ENCODE measurements around the gene LMOD2.

Gene LMOD2

GRCh38 chr7:123640583-123640982 lies 15.1 kb upstream of the LMOD2 start:
- DNase-seq, result no peak

GRCh38 chr7:123641901-123642300 lies 13.8 kb upstream of the LMOD2 start:
- no peak for DNase-seq

DNA sequence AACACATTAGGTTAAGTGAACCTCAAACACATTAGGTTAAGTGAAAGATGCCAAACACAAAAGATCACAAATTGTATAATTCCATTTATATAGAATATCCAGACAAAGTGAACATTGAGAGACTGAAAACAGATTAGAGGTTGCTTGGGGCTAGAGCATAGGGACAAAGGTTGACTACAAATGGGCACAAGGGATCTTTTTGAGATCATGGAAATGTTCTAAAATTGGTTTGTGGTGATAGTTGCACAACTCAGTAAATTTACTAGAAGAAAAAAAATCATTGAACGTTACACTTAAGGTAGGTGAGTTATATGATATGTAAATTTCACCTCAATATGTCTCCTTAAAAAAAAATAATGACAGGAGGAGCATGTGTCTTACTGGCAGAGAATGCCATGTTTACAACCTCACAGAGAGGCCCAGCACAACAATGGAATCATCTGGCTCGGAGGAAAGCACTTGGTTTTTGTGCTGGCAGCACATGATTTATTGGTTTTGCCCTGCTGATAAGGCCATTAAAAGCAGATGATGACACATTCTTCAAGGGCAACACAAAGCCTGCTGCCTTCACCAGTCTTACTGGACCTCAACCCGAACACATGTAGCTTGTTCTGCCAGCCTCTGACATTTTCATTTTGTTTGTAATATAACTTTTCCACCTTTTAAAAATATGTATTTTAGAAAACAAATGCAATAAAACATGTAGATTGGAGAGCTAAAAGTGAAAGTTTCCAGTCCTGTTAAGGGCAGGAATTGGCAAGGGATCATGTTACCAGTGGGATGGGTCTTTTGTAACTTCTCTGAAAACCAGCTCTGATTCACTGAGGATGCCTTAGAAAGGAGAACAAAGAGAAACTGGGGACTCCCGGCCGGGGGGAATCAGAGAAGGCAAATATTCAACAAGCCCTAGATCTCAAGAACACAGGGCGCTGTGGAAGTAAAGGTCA lies 11.9 kb upstream of the LMOD2 start:
- no peak for DNase-seq

- DNase-seq, result no peak
Observed at GRCh38 chr7:123645516-123645915, 10.2 kb upstream of the LMOD2 start.

- DNase-seq, result no peak
Observed at GRCh38 chr7:123647106-123647730, 8.4 kb upstream of the LMOD2 start.

DNA sequence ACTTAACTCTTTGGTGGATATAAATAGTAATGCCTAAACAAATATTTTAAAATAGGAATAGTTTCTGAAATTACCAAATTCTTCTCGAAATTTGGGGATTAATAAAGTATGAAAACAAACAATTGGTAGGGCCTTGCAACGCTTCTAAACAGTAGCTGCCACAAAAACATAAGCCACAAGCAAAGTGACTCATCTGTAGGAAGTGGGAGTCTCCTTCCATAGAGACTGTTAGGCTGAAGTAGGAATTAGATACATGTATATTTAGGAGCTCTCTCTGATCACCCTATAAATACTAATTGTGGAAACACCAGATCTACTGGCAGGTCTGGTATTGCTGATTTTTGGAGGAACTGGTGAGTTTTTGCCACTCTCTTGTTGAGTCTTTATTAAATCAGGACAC lies 5.7 kb upstream of the LMOD2 start:
- no peak for DNase-seq

DNA sequence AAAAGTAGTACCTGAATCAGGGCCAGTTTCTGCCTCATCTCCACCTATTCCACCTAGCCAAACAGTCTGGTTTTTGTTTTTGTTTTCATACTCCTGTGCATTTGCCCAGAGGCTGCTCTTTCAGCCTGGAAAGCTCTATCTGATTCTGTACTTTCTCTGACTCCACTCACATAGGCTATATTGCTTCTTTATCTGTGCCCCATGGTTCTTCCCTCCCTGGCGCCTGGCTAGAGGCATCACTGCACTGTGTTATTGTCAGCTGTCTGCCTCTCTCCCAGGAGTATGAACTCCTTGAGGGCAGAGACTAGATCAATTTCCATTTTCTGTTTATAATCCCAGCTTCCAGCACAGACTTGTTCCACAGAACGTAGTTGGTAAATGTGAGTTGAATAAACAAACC lies 5.1 kb upstream of the LMOD2 start:
- DNase-seq, result no peak

DNA sequence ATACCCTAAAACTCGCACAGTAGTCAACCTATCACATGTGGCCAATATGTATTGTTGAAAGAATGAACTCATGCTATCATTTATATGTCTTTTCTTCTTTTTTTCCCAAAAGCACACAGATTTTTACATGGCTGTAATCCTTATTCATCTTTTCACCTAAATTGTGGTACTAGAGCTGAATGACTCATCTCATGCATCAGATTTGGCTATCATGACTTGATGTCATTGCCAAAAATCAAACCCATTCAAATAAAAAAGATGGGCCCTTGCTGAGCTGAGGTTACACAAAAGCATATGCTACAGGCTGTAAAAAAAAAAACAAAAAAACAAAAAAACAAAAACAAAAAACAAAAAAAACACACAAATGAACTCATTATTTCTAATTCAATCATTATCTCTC lies 3.3 kb upstream of the LMOD2 start:
- DNase-seq, result no peak

DNA sequence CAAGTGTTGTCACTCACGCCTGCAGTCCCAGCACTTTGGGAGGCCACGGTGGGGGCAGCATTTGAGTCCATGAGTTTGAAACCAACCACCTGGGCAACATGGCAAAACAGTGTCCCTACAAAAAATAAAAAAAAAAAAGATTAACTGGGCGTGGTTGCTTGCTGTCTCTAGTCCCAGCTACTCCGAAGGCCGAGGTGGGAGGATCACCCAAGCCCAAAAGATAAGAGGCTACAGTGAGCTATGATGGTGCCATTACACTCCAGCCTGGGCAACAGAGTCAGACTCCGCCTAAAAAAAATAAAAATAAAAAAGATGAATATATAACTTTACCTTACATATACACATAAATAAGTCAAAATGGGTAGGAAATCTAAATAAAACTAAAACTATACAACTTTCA lies 2.5 kb upstream of the LMOD2 start:
- DNase-seq, result no peak

GRCh38 chr7:123656544-123657303 lies 1.1 kb downstream of the LMOD2 start:
- no peak for DNase-seq

GRCh38 chr7:123657304-123657685 lies 1.6 kb downstream of the LMOD2 start:
- no peak for DNase-seq

DNA sequence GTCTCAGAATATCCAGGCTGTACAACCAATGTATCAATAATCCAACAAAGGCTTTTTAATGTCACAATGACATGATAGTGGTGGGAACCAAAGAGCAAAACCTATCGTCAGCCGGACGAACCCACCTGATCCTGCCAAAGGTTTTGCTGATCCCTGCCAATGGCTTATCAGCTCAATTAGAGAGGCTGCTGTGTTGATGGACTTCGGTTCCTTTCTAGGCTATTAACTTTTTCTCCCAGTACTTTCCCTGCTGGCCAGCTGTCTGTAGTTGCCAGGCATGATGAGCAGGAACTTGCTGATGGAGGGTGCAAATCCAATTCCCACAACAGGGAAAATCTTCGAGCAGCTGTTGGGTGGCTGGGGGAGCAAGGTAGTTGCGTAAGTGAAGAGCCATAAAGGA lies 2.4 kb downstream of the LMOD2 start:
- no peak for DNase-seq

GRCh38 chr7:123660514-123661354 lies 5.1 kb downstream of the LMOD2 start:
- DNase-seq, result no peak

- DNase-seq, result no peak
Observed at GRCh38 chr7:123661765-123662164, 6.1 kb downstream of the LMOD2 start.

GRCh38 chr7:123662293-123662692 lies 6.6 kb downstream of the LMOD2 start:
- no peak for DNase-seq

DNA sequence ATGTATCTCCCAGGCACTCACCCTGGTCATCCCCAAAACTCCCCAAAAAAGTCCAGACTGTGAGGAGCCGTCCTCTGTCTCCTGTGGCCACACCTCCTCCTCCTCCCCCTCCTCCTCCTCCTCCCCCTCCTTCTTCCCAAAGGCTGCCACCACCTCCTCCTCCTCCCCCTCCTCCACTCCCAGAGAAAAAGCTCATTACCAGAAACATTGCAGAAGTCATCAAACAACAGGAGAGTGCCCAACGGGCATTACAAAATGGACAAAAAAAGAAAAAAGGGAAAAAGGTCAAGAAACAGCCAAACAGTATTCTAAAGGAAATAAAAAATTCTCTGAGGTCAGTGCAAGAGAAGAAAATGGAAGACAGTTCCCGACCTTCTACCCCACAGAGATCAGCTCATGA lies 7.1 kb downstream of the LMOD2 start:
- DNase-seq, result no peak

GRCh38 chr7:123663200-123663599 lies 7.5 kb downstream of the LMOD2 start:
- no peak for DNase-seq

- DNase-seq, result no peak
Observed at GRCh38 chr7:123665157-123665556, 9.5 kb downstream of the LMOD2 start.

- no peak for DNase-seq
Observed at GRCh38 chr7:123665896-123666295, 10.2 kb downstream of the LMOD2 start.

GRCh38 chr7:123666492-123666891 lies 10.8 kb downstream of the LMOD2 start:
- DNase-seq, result no peak

DNA sequence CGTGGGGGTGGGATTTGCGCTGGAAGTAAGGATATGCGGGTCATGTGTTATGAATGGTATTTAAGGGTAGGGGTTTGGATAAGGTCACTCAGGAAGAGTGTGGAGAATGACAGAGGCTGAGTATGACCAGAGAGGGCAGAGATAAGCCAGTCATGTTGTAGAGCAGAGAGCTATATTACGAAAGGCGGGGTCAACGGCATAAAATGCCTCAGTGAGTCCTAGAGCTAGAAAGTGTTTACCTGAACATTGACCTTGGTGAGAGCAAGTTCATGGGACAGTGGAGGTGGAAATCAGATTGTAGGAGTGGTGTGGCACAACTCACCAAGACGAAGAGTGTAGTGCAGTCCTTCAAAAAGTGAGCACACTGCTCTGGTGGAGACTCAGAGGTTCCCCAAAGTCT lies 13.8 kb downstream of the LMOD2 start:
- no peak for DNase-seq

- DNase-seq, result no peak
Observed at GRCh38 chr7:123673137-123673732, 17.6 kb downstream of the LMOD2 start.

Data from activated CD4-positive, alpha-beta T cell treated with anti-CD3 and anti-CD28 coated beads for 48 hours (primary cell).